HepG2 (cell line): ENCODE results near the gene BAHCC1. TPM values are rescaled to one million over a fixed set of nuclear protein-coding genes. Genes with fewer than 3 reads are reported as not detected.

ENCODE experiments used
- BHLHE40 ChIP-seq: IDR thresholded peaks from 2 replicates; pipeline ENCODE4 v1.6.1; 2011; ENCODE audit warnings: low read length, improper control_type of control experiment
- EP300 ChIP-seq, 3 experiments: sonication (generic) in 1 of 3; formaldehyde crosslinking in 1 of 3; IDR thresholded peaks; 2 replicates each; pipeline versions ENCODE4 v1.5.1 to v1.6.1; 2011 to 2020; ENCODE audit warnings: low read depth in 2 of 3, low read length in 2 of 3, borderline replicate concordance in 1 of 3, improper control_type of control experiment in 1 of 3, mild to moderate bottlenecking in 1 of 3, missing genetic modification reagents in 1 of 3, moderate library complexity in 1 of 3
- ETV6 ChIP-seq: sonication (generic); formaldehyde crosslinking; conservative IDR thresholded peaks from 2 replicates; pipeline ENCODE4 v1.4.0; 2020; ENCODE audit warnings: missing genetic modification reagents
- GFI1 ChIP-seq: sonication (generic); formaldehyde crosslinking; IDR thresholded peaks from 2 replicates; pipeline ENCODE4 v1.5.0; 2020; ENCODE audit warnings: missing genetic modification reagents, mild to moderate bottlenecking, borderline replicate concordance
- GZF1 ChIP-seq: sonication (generic); formaldehyde crosslinking; IDR thresholded peaks from 2 replicates; pipeline ENCODE4 v1.5.1; 2020; ENCODE audit warnings: mild to moderate bottlenecking, missing genetic modification reagents
- HHEX ChIP-seq: IDR thresholded peaks from 2 replicates; pipeline ENCODE4 v1.6.1; 2016; ENCODE audit warnings: control low read depth
- MED13 ChIP-seq: sonication (generic); formaldehyde crosslinking; IDR thresholded peaks from 2 replicates; pipeline ENCODE4 v1.5.0; 2020; ENCODE audit warnings: missing genetic modification reagents
- MXD3 ChIP-seq: IDR thresholded peaks from 2 replicates; pipeline ENCODE4 v1.6.1; 2016; ENCODE audit warnings: mild to moderate bottlenecking, missing biosample characterization, missing genetic modification reagents
- RARA ChIP-seq: IDR thresholded peaks from 2 replicates; pipeline ENCODE4 v1.6.1; 2016; ENCODE audit warnings: missing genetic modification reagents, missing compliant biosample characterization
- RBFOX2 ChIP-seq: fragments of 200-400 bp; formaldehyde crosslinking; IDR thresholded peaks from 2 replicates; pipeline ENCODE4 v1.6.1; 2017; ENCODE audit warnings: low read depth, mild to moderate bottlenecking, low read length
- RFX3 ChIP-seq: IDR thresholded peaks from 2 replicates; pipeline ENCODE4 v1.6.1; 2016; ENCODE audit warnings: missing biosample characterization, missing genetic modification reagents
- SMAD3 ChIP-seq: sonication (generic); formaldehyde crosslinking; IDR thresholded peaks from 2 replicates; pipeline ENCODE4 v1.4.0; 2020; ENCODE audit warnings: missing genetic modification reagents
- ZBTB14 ChIP-seq: sonication (generic); formaldehyde crosslinking; IDR thresholded peaks from 2 replicates; pipeline ENCODE4 v1.4.0; 2020; ENCODE audit warnings: missing genetic modification reagents
- ZBTB42 ChIP-seq: sonication (generic); formaldehyde crosslinking; IDR thresholded peaks from 2 replicates; pipeline ENCODE4 v1.5.0; 2020; ENCODE audit warnings: mild to moderate bottlenecking, missing genetic modification reagents
- ZNF546 ChIP-seq: sonication (generic); formaldehyde crosslinking; conservative IDR thresholded peaks from 2 replicates; pipeline ENCODE4 v1.8.1; 2023; ENCODE audit warnings: mild to moderate bottlenecking, missing genetic modification reagents
- ZNF557 ChIP-seq: sonication (generic); formaldehyde crosslinking; IDR thresholded peaks from 2 replicates; pipeline ENCODE4 v1.4.0; 2020; ENCODE audit warnings: missing genetic modification reagents
- ZNF563 ChIP-seq: sonication (generic); formaldehyde crosslinking; IDR thresholded peaks from 2 replicates; pipeline ENCODE4 v1.8.0; 2022; ENCODE audit warnings: mild to moderate bottlenecking, moderate library complexity, missing genetic modification reagents
- ZNF720 ChIP-seq: sonication (generic); formaldehyde crosslinking; IDR thresholded peaks from 2 replicates; pipeline ENCODE4 v1.4.0; 2020; ENCODE audit warnings: missing genetic modification reagents
- ZNF75D ChIP-seq: sonication (generic); formaldehyde crosslinking; IDR thresholded peaks from 2 replicates; pipeline ENCODE4 v1.8.1; 2023; ENCODE audit warnings: missing genetic modification reagents, mild to moderate bottlenecking, borderline replicate concordance
- ZNF772 ChIP-seq: sonication (generic); formaldehyde crosslinking; IDR thresholded peaks from 2 replicates; pipeline ENCODE4 v1.5.0; 2020; ENCODE audit warnings: mild to moderate bottlenecking, missing genetic modification reagents
- polyA plus RNA-seq, 8 experiments: library from polyadenylated mRNA; depleted of rRNA in 3 of 8; stranded (reverse) in 7 of 8; unstranded in 1 of 8; fragments of >200 nt; fragmentation: Illumina TruSeq in 4 of 8; extraction: Trizol in 4 of 8; gene quantifications; 2 replicates each; pipeline versions ENCODE4 v1.2.1 to v1.2.3, GENCODE V29; 2011 to 2016; ENCODE audit warnings: low read depth in 4 of 8, missing spikeins in 1 of 8, mixed read lengths in 1 of 8; ENCODE audit not compliant: insufficient read depth in 1 of 8
- total RNA-seq, 5 experiments: library from RNA; depleted of rRNA; stranded (reverse); fragments of >200 nt; fragmentation: Illumina TruSeq; extraction: Trizol; gene quantifications; 2 replicates each; pipeline ENCODE4 v1.2.3, GENCODE V29; 2016; ENCODE audit warnings: low read depth in 1 of 5
- TF ChIP-seq, protein P1 (sequence below): sonication (generic); formaldehyde crosslinking; IDR thresholded peaks from 2 replicates; pipeline ENCODE4 v1.5.0; 2020; ENCODE audit warnings: mild to moderate bottlenecking, missing genetic modification reagents
- TF ChIP-seq, protein P2 (sequence below): sonication (generic); formaldehyde crosslinking; IDR thresholded peaks from 2 replicates; pipeline ENCODE4 v1.5.0; 2020; ENCODE audit warnings: missing genetic modification reagents, mild to moderate bottlenecking, borderline replicate concordance
- TF ChIP-seq, protein P3 (sequence below): sonication (generic); formaldehyde crosslinking; conservative IDR thresholded peaks from 2 replicates; pipeline ENCODE4 v1.4.0; 2020; ENCODE audit warnings: missing genetic modification reagents

Gene BAHCC1
- total and polyA plus RNA-seq, 2 of the 13 experiments (the other 11 are each of a cell fraction or from before 2014, with no cell fraction given) = 1.4 to 1.7 TPM

- TF ChIP-seq ZNF563 (CRISPR knock-in tag) (peak; percentile 57; the same call in 1 of the 2 replicates), RFX3 (no peak), SMAD3 (CRISPR knock-in tag) (no peak), ZNF557 (no peak), RBFOX2 (peak; percentile 98), MXD3 (peak; percentile 75; the same call in 1 of the 2 replicates), EP300 (IDR thresholded peaks at IDR 0.05; ENCODE audit: low read depth in 2 of 2, low read length in 2 of 2) (peak in 1 of 2 experiments; percentile 18; a peak in 1 of 4 replicates), EP300 (CRISPR knock-in tag; IDR thresholded peaks at IDR 0.05; ENCODE audit: borderline replicate concordance) (no peak), ZBTB14 (CRISPR knock-in tag) (peak; percentile 95), ETV6 (0 out of 2 replicates have a peak, but pooled peaks have one; percentile 34), ZBTB42 (CRISPR knock-in tag) (no peak), MED13 (CRISPR knock-in tag) (peak; percentile 82; the same call in 1 of the 2 replicates), ZNF75D (CRISPR knock-in tag) (no peak), BHLHE40 (no peak; the same call in 1 of the 2 replicates), HHEX (CRISPR knock-in tag) (no peak), ZNF772 (CRISPR knock-in tag) (no peak; the same call in none of the 2 replicates), RARA (peak; percentile 39; the same call in 1 of the 2 replicates), GFI1 (CRISPR knock-in tag) (no peak), ZNF720 (no peak), GZF1 (CRISPR knock-in tag) (no peak), ZNF546 (CRISPR knock-in tag) (peak; percentile 5; the same call in 1 of the 2 replicates)
- TF ChIP-seq, protein P1, sequence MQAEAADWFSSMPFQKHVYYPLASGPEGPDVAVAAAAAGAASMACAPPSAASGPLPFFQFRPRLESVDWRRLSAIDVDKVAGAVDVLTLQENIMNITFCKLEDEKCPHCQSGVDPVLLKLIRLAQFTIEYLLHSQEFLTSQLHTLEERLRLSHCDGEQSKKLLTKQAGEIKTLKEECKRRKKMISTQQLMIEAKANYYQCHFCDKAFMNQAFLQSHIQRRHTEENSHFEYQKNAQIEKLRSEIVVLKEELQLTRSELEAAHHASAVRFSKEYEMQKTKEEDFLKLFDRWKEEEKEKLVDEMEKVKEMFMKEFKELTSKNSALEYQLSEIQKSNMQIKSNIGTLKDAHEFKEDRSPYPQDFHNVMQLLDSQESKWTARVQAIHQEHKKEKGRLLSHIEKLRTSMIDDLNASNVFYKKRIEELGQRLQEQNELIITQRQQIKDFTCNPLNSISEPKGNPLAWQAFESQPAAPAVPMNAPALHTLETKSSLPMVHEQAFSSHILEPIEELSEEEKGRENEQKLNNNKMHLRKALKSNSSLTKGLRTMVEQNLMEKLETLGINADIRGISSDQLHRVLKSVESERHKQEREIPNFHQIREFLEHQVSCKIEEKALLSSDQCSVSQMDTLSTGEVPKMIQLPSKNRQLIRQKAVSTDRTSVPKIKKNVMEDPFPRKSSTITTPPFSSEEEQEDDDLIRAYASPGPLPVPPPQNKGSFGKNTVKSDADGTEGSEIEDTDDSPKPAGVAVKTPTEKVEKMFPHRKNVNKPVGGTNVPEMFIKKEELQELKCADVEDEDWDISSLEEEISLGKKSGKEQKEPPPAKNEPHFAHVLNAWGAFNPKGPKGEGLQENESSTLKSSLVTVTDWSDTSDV (CRISPR knock-in tag) = no peak
- TF ChIP-seq, protein P2, sequence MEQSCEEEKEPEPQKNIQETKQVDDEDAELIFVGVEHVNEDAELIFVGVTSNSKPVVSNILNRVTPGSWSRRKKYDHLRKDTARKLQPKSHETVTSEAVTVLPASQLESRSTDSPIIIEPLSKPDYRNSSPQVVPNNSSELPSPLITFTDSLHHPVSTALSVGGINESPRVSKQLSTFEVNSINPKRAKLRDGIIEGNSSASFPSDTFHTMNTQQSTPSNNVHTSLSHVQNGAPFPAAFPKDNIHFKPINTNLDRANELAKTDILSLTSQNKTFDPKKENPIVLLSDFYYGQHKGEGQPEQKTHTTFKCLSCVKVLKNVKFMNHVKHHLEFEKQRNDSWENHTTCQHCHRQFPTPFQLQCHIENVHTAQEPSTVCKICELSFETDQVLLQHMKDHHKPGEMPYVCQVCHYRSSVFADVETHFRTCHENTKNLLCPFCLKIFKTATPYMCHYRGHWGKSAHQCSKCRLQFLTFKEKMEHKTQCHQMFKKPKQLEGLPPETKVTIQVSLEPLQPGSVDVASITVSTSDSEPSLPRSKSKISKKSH (CRISPR knock-in tag) = no peak
- TF ChIP-seq, protein P3, sequence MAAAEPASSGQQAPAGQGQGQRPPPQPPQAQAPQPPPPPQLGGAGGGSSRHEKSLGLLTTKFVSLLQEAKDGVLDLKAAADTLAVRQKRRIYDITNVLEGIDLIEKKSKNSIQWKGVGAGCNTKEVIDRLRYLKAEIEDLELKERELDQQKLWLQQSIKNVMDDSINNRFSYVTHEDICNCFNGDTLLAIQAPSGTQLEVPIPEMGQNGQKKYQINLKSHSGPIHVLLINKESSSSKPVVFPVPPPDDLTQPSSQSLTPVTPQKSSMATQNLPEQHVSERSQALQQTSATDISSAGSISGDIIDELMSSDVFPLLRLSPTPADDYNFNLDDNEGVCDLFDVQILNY (CRISPR knock-in tag) = peak; percentile 28
Observed at GRCh38 chr17:81512562-81513371, 117.5 kb downstream of the BAHCC1 start, which contains the start of gene ACTG1 (continued).
